ENCODE data around the gene MYH7B.

The MYH7B gene

GRCh38 chr20:34992751-34993417 lies 37.2 kb downstream of the MYH7B start:
- DNase-seq (ENCODE audit: low read depth): no peak

DNA sequence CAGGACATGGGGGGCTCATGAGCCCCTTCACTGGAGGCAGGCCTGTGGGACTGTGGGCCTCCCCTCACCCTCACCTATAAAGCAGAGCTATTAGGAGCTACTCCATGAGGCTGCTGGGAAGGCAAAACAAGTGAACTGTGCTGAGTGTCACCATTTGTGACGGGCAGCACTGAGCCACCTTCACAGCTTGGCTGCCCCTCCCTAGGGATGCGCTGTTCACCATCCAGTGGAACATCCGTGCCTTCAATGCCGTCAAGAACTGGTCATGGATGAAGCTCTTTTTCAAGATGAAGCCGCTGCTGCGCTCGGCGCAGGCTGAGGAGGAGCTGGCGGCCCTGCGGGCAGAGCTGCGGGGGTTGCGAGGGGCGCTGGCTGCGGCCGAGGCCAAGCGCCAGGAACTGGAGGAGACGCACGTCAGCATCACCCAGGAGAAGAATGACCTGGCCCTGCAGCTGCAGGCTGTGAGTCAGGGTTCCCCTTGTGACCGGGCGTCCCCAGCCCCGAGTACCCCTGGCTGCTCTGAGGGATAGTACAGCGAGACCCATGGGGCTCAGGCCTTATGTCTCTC lies 38.4 kb downstream of the MYH7B start:
- DNase-seq (ENCODE audit: low read depth): no peak

- DNase-seq (ENCODE audit: low read depth): no peak
These were observed 39.0 kb downstream of the MYH7B start for GRCh38 chr20:34994509-34995131.

- no peak for DNase-seq (ENCODE audit: low read depth)
These were observed 39.5 kb downstream of the MYH7B start for GRCh38 chr20:34995192-34995591.

- DNase-seq (ENCODE audit: low read depth): no peak
These were observed 40.0 kb downstream of the MYH7B start for GRCh38 chr20:34995696-34996095.

GRCh38 chr20:34996243-34997028 lies 40.8 kb downstream of the MYH7B start:
- DNase-seq (ENCODE audit: low read depth): no peak

GRCh38 chr20:34997131-34997561 lies 41.5 kb downstream of the MYH7B start:
- DNase-seq (ENCODE audit: low read depth): no peak

DNA sequence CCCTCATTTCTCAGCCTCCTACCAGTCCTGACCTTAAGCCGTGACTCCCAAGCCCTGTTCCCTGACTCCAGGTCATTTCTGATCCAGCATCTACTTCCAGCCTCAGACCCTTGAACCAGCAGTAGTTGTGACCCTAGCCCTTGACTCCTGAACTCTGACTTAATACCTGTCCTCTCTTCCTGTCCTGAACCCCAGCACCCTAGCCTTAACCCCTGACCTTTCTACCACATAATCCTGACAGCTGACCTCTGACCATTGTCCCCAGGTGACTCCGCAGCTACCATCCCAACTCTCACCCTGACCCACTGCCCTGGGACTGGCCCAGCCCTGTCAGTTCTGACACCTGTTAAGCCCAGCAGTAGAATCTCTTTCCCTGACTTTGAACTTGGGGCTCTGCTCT lies 42.1 kb downstream of the MYH7B start:
- no peak for DNase-seq (ENCODE audit: low read depth)

- no peak for DNase-seq (ENCODE audit: low read depth)
These were observed 42.8 kb downstream of the MYH7B start for GRCh38 chr20:34998331-34998950.

DNA sequence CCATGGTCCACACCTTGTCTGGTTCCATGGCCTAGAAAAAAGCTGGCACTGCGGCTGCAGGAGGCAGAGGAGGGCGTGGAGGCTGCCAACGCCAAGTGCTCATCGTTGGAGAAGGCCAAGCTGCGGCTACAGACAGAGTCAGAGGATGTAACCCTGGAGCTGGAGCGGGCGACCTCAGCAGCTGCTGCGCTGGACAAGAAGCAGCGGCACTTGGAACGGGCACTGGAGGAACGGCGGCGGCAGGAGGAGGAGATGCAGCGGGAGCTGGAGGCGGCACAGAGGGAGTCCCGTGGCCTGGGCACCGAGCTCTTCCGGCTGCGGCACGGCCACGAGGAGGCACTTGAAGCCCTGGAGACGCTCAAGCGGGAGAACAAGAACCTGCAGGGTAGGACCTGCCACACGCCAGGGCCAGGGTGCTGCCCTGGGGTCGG lies 43.4 kb downstream of the MYH7B start:
- DNase-seq (ENCODE audit: low read depth): no peak

DNA sequence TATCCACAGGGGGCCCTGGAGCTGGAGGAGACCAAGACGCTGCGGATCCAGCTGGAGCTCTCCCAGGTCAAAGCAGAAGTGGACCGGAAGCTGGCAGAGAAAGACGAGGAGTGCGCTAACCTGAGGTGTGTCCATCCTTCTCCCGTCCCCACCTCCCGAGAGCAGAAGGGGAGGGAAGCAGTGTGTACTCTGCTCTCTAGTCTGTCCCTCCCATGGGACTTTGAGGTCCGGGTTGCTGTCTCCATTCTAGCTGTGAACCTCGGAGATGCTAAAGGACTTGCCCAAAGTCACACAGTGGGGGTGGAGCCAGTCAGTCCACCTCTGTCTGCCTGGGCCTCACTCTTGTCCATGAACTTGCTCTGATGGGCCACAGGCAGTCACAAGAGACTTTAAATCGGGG lies 44.1 kb downstream of the MYH7B start:
- DNase-seq (ENCODE audit: low read depth): no peak

GRCh38 chr20:35000311-35000921 lies 44.7 kb downstream of the MYH7B start:
- DNase-seq (ENCODE audit: low read depth): no peak

- DNase-seq (ENCODE audit: low read depth): no peak
These were observed 45.4 kb downstream of the MYH7B start for GRCh38 chr20:35000922-35001595.

- DNase-seq (ENCODE audit: low read depth): no peak
These were observed 46.1 kb downstream of the MYH7B start for GRCh38 chr20:35001596-35002362.

DNA sequence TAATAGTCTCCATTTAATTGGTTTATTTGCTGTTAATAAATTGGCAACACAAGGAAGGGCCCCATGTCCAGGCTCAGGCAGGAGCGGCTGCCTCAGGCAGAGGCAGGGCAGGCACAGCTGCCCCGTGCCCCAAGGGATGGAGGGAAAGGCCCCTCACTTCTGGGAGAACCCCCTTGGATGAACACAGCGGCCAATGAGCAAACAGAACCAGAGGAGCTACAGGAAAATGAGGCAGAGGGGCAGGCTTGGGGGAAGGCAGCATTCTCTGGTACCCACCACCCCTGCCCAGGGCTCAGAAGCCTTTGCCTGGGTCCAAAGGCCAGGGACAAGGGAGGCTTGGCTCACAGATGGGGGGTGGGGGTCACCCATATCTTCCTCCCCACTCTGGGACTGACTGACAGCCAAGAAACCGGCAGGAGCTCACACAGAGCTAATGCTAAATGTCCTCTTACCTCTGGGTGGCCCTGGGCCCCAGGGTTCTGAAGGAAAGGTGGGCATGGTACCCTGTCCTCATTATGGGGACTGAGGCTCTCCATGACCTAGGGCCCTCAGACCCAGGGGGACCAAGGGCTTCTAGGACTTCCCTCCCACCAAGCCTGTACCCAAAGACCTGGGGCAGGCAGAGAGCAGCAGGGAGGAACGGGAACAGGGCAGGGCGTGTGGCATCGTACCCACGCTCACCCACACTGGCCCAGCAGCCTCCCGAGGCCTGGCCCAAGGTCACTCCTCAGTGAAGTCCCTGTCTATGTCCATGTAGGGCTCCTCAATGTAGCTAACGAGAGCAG lies 47.0 kb downstream of the MYH7B start:
- no peak for DNase-seq (ENCODE audit: low read depth)

GRCh38 chr20:35003211-35004031 lies 47.8 kb downstream of the MYH7B start:
- no peak for DNase-seq (ENCODE audit: low read depth)

GRCh38 chr20:35004051-35004725 lies 48.5 kb downstream of the MYH7B start:
- DNase-seq (ENCODE audit: low read depth): no peak
